Measurements from ENCODE around the gene PWWP2B.

- TF ChIP-seq ZFP36 (IDR thresholded peaks at IDR 0.05; ENCODE audit: borderline replicate concordance, partially characterized antibody) (no peak), SMC3 (IDR thresholded peaks at IDR 0.05) (no peak), MAFK (IDR thresholded peaks at IDR 0.05; ENCODE audit: partially characterized antibody) (no peak), RFX5 (IDR thresholded peaks at IDR 0.05) (no peak)
Measured at GRCh38 chr10:132407846-132408278, 10.9 kb downstream of the PWWP2B start.
